ENCODE measurements around the gene XPO1.
"Not testable (repeated sequence)": the region's sequence is repeated elsewhere in the genome, so short reads cannot be mapped to it uniquely, and the experiment has no call there.

Gene XPO1

GRCh38 chr2:61530749-61531148 is 7.4 kb downstream of the XPO1 start:
- DNase-seq = no peak

GRCh38 chr2:61529944-61530735 is 8.0 kb downstream of the XPO1 start:
- DNase-seq = no peak

- no peak for DNase-seq
These were observed 17.9 kb downstream of the XPO1 start for GRCh38 chr2:61520261-61520660.

- no peak for DNase-seq
These were observed 25.3 kb downstream of the XPO1 start for GRCh38 chr2:61512768-61513398.

GRCh38 chr2:61510674-61511671 is 27.2 kb downstream of the XPO1 start:
- no peak for DNase-seq

- no peak for DNase-seq
These were observed 33.2 kb downstream of the XPO1 start for GRCh38 chr2:61504949-61505348.

GRCh38 chr2:61499060-61499459 is 39.1 kb downstream of the XPO1 start:
- DNase-seq = no peak

GRCh38 chr2:61493523-61493942 is 44.6 kb downstream of the XPO1 start:
- peak; percentile 52 for DNase-seq

GRCh38 chr2:61492476-61492875 is 45.7 kb downstream of the XPO1 start:
- DNase-seq = no peak

- no peak for DNase-seq
These were observed 52.9 kb downstream of the XPO1 start for GRCh38 chr2:61485281-61485680.

- DNase-seq = no peak
These were observed 60.1 kb downstream of the XPO1 start for GRCh38 chr2:61478086-61478485.

GRCh38 chr2:61476929-61477589 is 61.1 kb downstream of the XPO1 start:
- not testable (repeated sequence) for DNase-seq

GRCh38 chr2:61471905-61472805 is 66.0 kb downstream of the XPO1 start:
- peak; percentile 35 for DNase-seq

GRCh38 chr2:61470965-61471904 is 66.9 kb downstream of the XPO1 start, which contains the start of gene USP34:
TSS of gene USP34 (minus strand) at chr2:61471087. CDS start at chr2:61470692, 395 bp downstream.
- DNase-seq = peak; percentile 96

- DNase-seq = peak; percentile 90
These were observed 67.8 kb downstream of the XPO1 start for GRCh38 chr2:61470122-61470951.

GRCh38 chr2:61469424-61470121 is 68.6 kb downstream of the XPO1 start:
- no peak for DNase-seq

- DNase-seq = not testable (repeated sequence)
These were observed 69.9 kb downstream of the XPO1 start for GRCh38 chr2:61468231-61468630.

GRCh38 chr2:61465045-61465444 is 73.1 kb downstream of the XPO1 start:
- DNase-seq = no peak

Measured in activated CD4-positive, alpha-beta T cell treated with anti-CD3 and anti-CD28 coated beads, Interleukin-2, Interleukin-6, amounts not matched to agents 100 ng/mL and 50 ng/mL, durations not matched to agents 16 hours and 8 hours (primary cell).